NCI-H187 (cell line): ENCODE measurements around the gene KRT78.

Experiments used
- DNase-seq, 2 experiments: peaks; one replicate each; lab custom pipeline; 2025; lab: John Stamatoyannopoulos, UW

The KRT78 gene

GRCh38 chr12:52838609-52839435 is 10.0 kb downstream of the KRT78 start:
- no peak for DNase-seq

GRCh38 chr12:52837781-52838608 is 10.8 kb downstream of the KRT78 start:
- DNase-seq, result no peak

- DNase-seq, result no peak
These were observed 11.4 kb downstream of the KRT78 start for GRCh38 chr12:52837413-52837741.

- DNase-seq, result no peak
These were observed 12.0 kb downstream of the KRT78 start for GRCh38 chr12:52836491-52837412.

- DNase-seq, result no peak
These were observed 12.7 kb downstream of the KRT78 start for GRCh38 chr12:52836042-52836466.

GRCh38 chr12:52835271-52836041 is 13.3 kb downstream of the KRT78 start:
- no peak for DNase-seq

GRCh38 chr12:52834727-52835001 is 14.1 kb downstream of the KRT78 start:
- DNase-seq, result no peak

GRCh38 chr12:52833922-52834726 is 14.7 kb downstream of the KRT78 start, which contains the start of gene KRT79:
Gene KRT79 (minus strand): TSS chr12:52834311. CDS start chr12:52834260, 51 bp downstream.
- DNase-seq, result no peak

GRCh38 chr12:52832985-52833905 is 15.5 kb downstream of the KRT78 start:
- no peak for DNase-seq

GRCh38 chr12:52832451-52832850 is 16.3 kb downstream of the KRT78 start:
- no peak for DNase-seq

- no peak for DNase-seq
These were observed 17.5 kb downstream of the KRT78 start for GRCh38 chr12:52831251-52831650.

- no peak for DNase-seq
These were observed 18.6 kb downstream of the KRT78 start for GRCh38 chr12:52829986-52830770.

- DNase-seq, result no peak
These were observed 20.2 kb downstream of the KRT78 start for GRCh38 chr12:52828591-52829021.

- no peak for DNase-seq
These were observed 20.6 kb downstream of the KRT78 start for GRCh38 chr12:52828156-52828555.

GRCh38 chr12:52827499-52828090 is 21.2 kb downstream of the KRT78 start:
- DNase-seq, result no peak

- DNase-seq, result no peak
These were observed 21.9 kb downstream of the KRT78 start for GRCh38 chr12:52826611-52827498.

GRCh38 chr12:52825961-52826360 is 22.8 kb downstream of the KRT78 start:
- no peak for DNase-seq
